GM12878 (cell line): ENCODE measurements around the gene CCR7. TPM values are rescaled to one million over a fixed set of nuclear protein-coding genes. Genes with fewer than 3 reads are reported as not detected.

Source experiments
- BHLHE40 ChIP-seq, 2 experiments: fragments of 450-650 bp in 1 of 2; IDR thresholded peaks; 2 replicates each; pipeline ENCODE4 v1.6.1; 2011 to 2017; ENCODE audit warnings: low read depth in 2 of 2, borderline replicate concordance in 1 of 2, improper control_type of control experiment in 1 of 2, low read length in 1 of 2, mild to moderate bottlenecking in 1 of 2
- BMI1 ChIP-seq: fragments of 450-650 bp; IDR thresholded peaks from 2 replicates; pipeline ENCODE4 v1.6.1; 2016; ENCODE audit warnings: mild to moderate bottlenecking, moderate library complexity, borderline replicate concordance
- CHD1 ChIP-seq: IDR thresholded peaks from 2 replicates; pipeline ENCODE4 v1.6.1; 2012; ENCODE audit warnings: low read depth, low read length, improper control_type of control experiment
- MEF2A ChIP-seq: IDR thresholded peaks from 2 replicates; pipeline ENCODE4 v1.6.1; 2011; ENCODE audit warnings: low read depth, mild to moderate bottlenecking, low read length, moderate library complexity; ENCODE audit not compliant: insufficient read depth
- MYC ChIP-seq: IDR thresholded peaks from 2 replicates; pipeline ENCODE4 v1.6.1; 2011; ENCODE audit warnings: mild to moderate bottlenecking, low read length, moderate library complexity, inconsistent platforms; ENCODE audit not compliant: insufficient read depth, insufficient replicate concordance, insufficient read length, severe bottlenecking
- NR2C1 ChIP-seq: fragments of 450-650 bp; IDR thresholded peaks from 2 replicates; pipeline ENCODE4 v1.6.1; 2017; ENCODE audit warnings: antibody characterized with exemption, mild to moderate bottlenecking, moderate library complexity
- PML ChIP-seq: IDR thresholded peaks from 2 replicates; pipeline ENCODE4 v1.6.1; 2012; ENCODE audit warnings: low read length, inconsistent platforms
- SPI1 ChIP-seq: IDR thresholded peaks from 2 replicates; pipeline ENCODE4 v1.6.1; 2011; ENCODE audit warnings: low read depth, mild to moderate bottlenecking, low read length, moderate library complexity, borderline replicate concordance; ENCODE audit not compliant: insufficient read depth
- TCF7 ChIP-seq: IDR thresholded peaks from 2 replicates; pipeline ENCODE4 v1.6.1; 2014; ENCODE audit warnings: antibody characterized with exemption, borderline replicate concordance
- ZNF274 ChIP-seq: IDR thresholded peaks from one replicate; pipeline ENCODE4 v1.8.0; 2011; ENCODE audit not compliant: insufficient read length, insufficient read depth
- polyA plus RNA-seq, 11 experiments: library from polyadenylated mRNA; depleted of rRNA in 4 of 11; unstranded in 6 of 11; stranded (reverse) in 5 of 11; fragments of >200 nt; fragmentation: Nextera tagmentation in 4 of 11; fragmentation: Illumina TruSeq in 1 of 11; extraction: Ambion mirVana in 4 of 11; extraction: Trizol in 1 of 11; gene quantifications; 1 replicate in 1 of 11; 2 replicates in 10 of 11; pipeline versions ENCODE4 v1.2.1 to v1.2.3, GENCODE V29; 2011 to 2016; ENCODE audit warnings: inconsistent platforms in 2 of 11, missing spikeins in 2 of 11, low read depth in 1 of 11
- total RNA-seq, 4 experiments: library from RNA; depleted of rRNA in 3 of 4; stranded (reverse); fragments of >200 nt in 3 of 4; fragmentation: Illumina TruSeq in 1 of 4; extraction: Trizol in 1 of 4; gene quantifications; 2 replicates each; pipeline versions ENCODE4 v1.2.1 to v1.2.3, GENCODE V29; 2013 to 2021
- TF ChIP-seq, protein P1 (sequence below): IDR thresholded peaks from 2 replicates; pipeline ENCODE4 v1.6.1; 2012; ENCODE audit warnings: improper control_type of control experiment, low read depth, low read length; ENCODE audit not compliant: insufficient replicate concordance
- TF ChIP-seq, protein P2 (sequence below): fragments of 450-650 bp; IDR thresholded peaks from 2 replicates; pipeline ENCODE4 v1.6.1; 2016; ENCODE audit warnings: mild to moderate bottlenecking
- TF ChIP-seq, protein P3 (sequence below): fragments of 450-650 bp; IDR thresholded peaks from 2 replicates; pipeline ENCODE4 v1.6.1; 2017; ENCODE audit warnings: mild to moderate bottlenecking, moderate library complexity
- TF ChIP-seq, protein P4 (sequence below): fragments of 450-650 bp; IDR thresholded peaks from 2 replicates; pipeline ENCODE4 v1.6.1; 2017; ENCODE audit warnings: mild to moderate bottlenecking, moderate library complexity

Gene CCR7
- total and polyA plus RNA-seq, 10 of the 15 experiments (the other 5 are each of a cell fraction or from before 2014, with no cell fraction given): 131 to 1,171 (median 260) TPM

DNA sequence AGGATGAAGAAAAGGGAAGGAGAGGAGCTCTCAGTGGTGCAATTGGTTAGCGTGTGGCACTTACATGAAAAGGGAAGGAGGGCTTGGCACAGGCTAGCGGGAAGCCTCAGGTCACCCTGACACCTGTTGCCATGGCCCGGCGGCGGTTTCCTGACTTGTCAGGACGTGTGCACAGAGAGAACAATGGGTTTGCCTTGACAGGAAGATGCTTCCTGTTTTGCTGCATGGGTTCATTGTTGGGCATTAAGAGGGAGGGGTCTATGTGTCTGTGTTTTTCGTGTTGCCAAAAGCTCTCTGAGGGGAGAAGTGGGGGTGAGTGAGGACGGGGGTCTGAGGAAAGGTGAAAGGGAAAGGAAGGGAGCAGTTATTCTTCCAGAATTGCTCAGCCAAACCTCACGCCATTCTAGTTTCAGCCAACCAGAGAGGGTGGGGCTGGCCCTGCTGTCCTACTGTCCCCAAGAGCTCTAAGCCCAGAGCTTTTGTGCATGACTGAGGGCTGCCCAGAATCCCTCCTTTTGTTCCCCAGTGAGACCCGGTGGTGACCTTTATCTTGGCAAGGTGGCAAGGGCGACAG, 17.1 kb upstream of the CCR7 start (continued):
- TF ChIP-seq SPI1 (peak; percentile 56), MYC (no peak), PML (peak; percentile 36; the same call in 1 of the 2 replicates), TCF7 (no peak), NR2C1 (no peak), CHD1 (peak; percentile 70; the same call in 1 of the 2 replicates), BHLHE40 (IDR thresholded peaks at IDR 0.05; ENCODE audit: borderline replicate concordance in 1 of 2, low read depth in 2 of 2, low read length in 1 of 2) (peak; percentile 77 to 84; a peak in 3 of 4 replicates), ZNF274 (no peak), BMI1 (peak; percentile 74; the same call in 1 of the 2 replicates), MEF2A (peak; percentile 76)
- TF ChIP-seq, protein P1, sequence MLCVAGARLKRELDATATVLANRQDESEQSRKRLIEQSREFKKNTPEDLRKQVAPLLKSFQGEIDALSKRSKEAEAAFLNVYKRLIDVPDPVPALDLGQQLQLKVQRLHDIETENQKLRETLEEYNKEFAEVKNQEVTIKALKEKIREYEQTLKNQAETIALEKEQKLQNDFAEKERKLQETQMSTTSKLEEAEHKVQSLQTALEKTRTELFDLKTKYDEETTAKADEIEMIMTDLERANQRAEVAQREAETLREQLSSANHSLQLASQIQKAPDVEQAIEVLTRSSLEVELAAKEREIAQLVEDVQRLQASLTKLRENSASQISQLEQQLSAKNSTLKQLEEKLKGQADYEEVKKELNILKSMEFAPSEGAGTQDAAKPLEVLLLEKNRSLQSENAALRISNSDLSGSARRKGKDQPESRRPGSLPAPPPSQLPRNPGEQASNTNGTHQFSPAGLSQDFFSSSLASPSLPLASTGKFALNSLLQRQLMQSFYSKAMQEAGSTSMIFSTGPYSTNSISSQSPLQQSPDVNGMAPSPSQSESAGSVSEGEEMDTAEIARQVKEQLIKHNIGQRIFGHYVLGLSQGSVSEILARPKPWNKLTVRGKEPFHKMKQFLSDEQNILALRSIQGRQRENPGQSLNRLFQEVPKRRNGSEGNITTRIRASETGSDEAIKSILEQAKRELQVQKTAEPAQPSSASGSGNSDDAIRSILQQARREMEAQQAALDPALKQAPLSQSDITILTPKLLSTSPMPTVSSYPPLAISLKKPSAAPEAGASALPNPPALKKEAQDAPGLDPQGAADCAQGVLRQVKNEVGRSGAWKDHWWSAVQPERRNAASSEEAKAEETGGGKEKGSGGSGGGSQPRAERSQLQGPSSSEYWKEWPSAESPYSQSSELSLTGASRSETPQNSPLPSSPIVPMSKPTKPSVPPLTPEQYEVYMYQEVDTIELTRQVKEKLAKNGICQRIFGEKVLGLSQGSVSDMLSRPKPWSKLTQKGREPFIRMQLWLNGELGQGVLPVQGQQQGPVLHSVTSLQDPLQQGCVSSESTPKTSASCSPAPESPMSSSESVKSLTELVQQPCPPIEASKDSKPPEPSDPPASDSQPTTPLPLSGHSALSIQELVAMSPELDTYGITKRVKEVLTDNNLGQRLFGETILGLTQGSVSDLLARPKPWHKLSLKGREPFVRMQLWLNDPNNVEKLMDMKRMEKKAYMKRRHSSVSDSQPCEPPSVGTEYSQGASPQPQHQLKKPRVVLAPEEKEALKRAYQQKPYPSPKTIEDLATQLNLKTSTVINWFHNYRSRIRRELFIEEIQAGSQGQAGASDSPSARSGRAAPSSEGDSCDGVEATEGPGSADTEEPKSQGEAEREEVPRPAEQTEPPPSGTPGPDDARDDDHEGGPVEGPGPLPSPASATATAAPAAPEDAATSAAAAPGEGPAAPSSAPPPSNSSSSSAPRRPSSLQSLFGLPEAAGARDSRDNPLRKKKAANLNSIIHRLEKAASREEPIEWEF: peak; percentile 61
- TF ChIP-seq, protein P2, sequence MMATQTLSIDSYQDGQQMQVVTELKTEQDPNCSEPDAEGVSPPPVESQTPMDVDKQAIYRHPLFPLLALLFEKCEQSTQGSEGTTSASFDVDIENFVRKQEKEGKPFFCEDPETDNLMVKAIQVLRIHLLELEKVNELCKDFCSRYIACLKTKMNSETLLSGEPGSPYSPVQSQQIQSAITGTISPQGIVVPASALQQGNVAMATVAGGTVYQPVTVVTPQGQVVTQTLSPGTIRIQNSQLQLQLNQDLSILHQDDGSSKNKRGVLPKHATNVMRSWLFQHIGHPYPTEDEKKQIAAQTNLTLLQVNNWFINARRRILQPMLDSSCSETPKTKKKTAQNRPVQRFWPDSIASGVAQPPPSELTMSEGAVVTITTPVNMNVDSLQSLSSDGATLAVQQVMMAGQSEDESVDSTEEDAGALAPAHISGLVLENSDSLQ: peak; percentile 81
- TF ChIP-seq, protein P3, sequence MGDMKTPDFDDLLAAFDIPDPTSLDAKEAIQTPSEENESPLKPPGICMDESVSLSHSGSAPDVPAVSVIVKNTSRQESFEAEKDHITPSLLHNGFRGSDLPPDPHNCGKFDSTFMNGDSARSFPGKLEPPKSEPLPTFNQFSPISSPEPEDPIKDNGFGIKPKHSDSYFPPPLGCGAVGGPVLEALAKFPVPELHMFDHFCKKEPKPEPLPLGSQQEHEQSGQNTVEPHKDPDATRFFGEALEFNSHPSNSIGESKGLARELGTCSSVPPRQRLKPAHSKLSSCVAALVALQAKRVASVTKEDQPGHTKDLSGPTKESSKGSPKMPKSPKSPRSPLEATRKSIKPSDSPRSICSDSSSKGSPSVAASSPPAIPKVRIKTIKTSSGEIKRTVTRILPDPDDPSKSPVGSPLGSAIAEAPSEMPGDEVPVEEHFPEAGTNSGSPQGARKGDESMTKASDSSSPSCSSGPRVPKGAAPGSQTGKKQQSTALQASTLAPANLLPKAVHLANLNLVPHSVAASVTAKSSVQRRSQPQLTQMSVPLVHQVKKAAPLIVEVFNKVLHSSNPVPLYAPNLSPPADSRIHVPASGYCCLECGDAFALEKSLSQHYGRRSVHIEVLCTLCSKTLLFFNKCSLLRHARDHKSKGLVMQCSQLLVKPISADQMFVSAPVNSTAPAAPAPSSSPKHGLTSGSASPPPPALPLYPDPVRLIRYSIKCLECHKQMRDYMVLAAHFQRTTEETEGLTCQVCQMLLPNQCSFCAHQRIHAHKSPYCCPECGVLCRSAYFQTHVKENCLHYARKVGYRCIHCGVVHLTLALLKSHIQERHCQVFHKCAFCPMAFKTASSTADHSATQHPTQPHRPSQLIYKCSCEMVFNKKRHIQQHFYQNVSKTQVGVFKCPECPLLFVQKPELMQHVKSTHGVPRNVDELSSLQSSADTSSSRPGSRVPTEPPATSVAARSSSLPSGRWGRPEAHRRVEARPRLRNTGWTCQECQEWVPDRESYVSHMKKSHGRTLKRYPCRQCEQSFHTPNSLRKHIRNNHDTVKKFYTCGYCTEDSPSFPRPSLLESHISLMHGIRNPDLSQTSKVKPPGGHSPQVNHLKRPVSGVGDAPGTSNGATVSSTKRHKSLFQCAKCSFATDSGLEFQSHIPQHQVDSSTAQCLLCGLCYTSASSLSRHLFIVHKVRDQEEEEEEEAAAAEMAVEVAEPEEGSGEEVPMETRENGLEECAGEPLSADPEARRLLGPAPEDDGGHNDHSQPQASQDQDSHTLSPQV: 0 out of 2 replicates have a peak, but pooled peaks have one; percentile 11
- TF ChIP-seq, protein P4, sequence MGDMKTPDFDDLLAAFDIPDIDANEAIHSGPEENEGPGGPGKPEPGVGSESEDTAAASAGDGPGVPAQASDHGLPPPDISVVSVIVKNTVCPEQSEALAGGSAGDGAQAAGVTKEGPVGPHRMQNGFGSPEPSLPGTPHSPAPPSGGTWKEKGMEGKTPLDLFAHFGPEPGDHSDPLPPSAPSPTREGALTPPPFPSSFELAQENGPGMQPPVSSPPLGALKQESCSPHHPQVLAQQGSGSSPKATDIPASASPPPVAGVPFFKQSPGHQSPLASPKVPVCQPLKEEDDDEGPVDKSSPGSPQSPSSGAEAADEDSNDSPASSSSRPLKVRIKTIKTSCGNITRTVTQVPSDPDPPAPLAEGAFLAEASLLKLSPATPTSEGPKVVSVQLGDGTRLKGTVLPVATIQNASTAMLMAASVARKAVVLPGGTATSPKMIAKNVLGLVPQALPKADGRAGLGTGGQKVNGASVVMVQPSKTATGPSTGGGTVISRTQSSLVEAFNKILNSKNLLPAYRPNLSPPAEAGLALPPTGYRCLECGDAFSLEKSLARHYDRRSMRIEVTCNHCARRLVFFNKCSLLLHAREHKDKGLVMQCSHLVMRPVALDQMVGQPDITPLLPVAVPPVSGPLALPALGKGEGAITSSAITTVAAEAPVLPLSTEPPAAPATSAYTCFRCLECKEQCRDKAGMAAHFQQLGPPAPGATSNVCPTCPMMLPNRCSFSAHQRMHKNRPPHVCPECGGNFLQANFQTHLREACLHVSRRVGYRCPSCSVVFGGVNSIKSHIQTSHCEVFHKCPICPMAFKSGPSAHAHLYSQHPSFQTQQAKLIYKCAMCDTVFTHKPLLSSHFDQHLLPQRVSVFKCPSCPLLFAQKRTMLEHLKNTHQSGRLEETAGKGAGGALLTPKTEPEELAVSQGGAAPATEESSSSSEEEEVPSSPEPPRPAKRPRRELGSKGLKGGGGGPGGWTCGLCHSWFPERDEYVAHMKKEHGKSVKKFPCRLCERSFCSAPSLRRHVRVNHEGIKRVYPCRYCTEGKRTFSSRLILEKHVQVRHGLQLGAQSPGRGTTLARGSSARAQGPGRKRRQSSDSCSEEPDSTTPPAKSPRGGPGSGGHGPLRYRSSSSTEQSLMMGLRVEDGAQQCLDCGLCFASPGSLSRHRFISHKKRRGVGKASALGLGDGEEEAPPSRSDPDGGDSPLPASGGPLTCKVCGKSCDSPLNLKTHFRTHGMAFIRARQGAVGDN: peak; percentile 87
